ENCODE data around the gene CCDC148. TPM values are rescaled to one million over a fixed set of nuclear protein-coding genes. Genes with fewer than 3 reads are reported as not detected.
A peak's percentile ranks its signal among the peaks of the same experiment; 100 is the strongest.

The CCDC148 gene
- polyA plus RNA-seq, 1 donor, result 0.26 TPM

GRCh38 chr2:158205215-158205614, 251.3 kb downstream of the CCDC148 start:
- DNase-seq, result no peak

- no peak for DNase-seq
Measured at GRCh38 chr2:158204741-158205165, 251.8 kb downstream of the CCDC148 start.

GRCh38 chr2:158202161-158202815, 254.3 kb downstream of the CCDC148 start:
- DNase-seq, result no peak

GRCh38 chr2:158199928-158200650, 256.5 kb downstream of the CCDC148 start:
- no peak for DNase-seq

- no peak for DNase-seq
Measured at GRCh38 chr2:158197940-158198339, 258.6 kb downstream of the CCDC148 start.

- DNase-seq, result no peak
Measured at GRCh38 chr2:158194229-158194628, 262.3 kb downstream of the CCDC148 start.

GRCh38 chr2:158192515-158193443, 263.8 kb downstream of the CCDC148 start:
- DNase-seq, result no peak

- peak; percentile 48 for DNase-seq
Measured at GRCh38 chr2:158191076-158191895, 265.3 kb downstream of the CCDC148 start.

GRCh38 chr2:158189526-158189925, 267.0 kb downstream of the CCDC148 start:
- no peak for DNase-seq

GRCh38 chr2:158187908-158188307, 268.6 kb downstream of the CCDC148 start:
- no peak for DNase-seq

- DNase-seq, result no peak
Measured at GRCh38 chr2:158184556-158185343, 271.8 kb downstream of the CCDC148 start.

GRCh38 chr2:158184001-158184400, 272.6 kb downstream of the CCDC148 start:
- DNase-seq, result no peak

- no peak for DNase-seq
Measured at GRCh38 chr2:158182676-158183295, 273.8 kb downstream of the CCDC148 start.

GRCh38 chr2:158181171-158181570, 275.4 kb downstream of the CCDC148 start:
- no peak for DNase-seq

GRCh38 chr2:158179660-158180059, 276.9 kb downstream of the CCDC148 start:
- DNase-seq, result no peak

GRCh38 chr2:158178646-158179045, 277.9 kb downstream of the CCDC148 start:
- no peak for DNase-seq

GRCh38 chr2:158174956-158175355, 281.6 kb downstream of the CCDC148 start:
- DNase-seq, result no peak

- no peak for DNase-seq
Measured at GRCh38 chr2:158174495-158174894, 282.1 kb downstream of the CCDC148 start.

- no peak for DNase-seq
Measured at GRCh38 chr2:158172719-158173118, 283.8 kb downstream of the CCDC148 start.

GRCh38 chr2:158154596-158154995, 302.0 kb downstream of the CCDC148 start:
- no peak for DNase-seq

All from hindlimb muscle (tissue), 1 donor.